GM21447 (cell line): Measurements from ENCODE around the gene SELE.
"Not testable (repeated sequence)": the region's sequence is repeated elsewhere in the genome, so short reads cannot be mapped to it uniquely, and the experiment has no call there.

Experiments
- ATAC-seq: cut with Tn5 transposase; IDR thresholded peaks from one replicate; pipeline ENCODE4 v1.9.1; 2021; ENCODE audit not compliant: unreplicated experiment

The SELE gene

DNA sequence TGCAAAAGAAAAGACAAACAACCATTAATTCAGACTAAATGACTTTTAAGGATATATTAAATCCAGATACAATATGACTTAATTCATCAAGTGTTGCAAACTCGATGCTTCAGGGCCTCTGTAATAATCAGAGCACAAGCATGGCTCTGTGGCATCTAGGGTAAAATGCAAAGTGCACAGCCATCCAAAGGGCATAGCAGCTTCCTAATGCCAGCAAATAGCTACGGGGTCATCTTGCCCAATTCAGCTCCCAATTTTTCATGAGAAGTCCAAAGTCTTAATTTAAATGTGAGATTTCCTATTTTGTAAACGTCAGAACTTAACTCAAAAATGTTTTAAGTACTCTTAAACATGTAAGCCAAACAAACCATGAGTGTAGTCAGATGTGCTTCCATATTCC is 7.9 kb downstream of the SELE start:
- no peak for ATAC-seq

DNA sequence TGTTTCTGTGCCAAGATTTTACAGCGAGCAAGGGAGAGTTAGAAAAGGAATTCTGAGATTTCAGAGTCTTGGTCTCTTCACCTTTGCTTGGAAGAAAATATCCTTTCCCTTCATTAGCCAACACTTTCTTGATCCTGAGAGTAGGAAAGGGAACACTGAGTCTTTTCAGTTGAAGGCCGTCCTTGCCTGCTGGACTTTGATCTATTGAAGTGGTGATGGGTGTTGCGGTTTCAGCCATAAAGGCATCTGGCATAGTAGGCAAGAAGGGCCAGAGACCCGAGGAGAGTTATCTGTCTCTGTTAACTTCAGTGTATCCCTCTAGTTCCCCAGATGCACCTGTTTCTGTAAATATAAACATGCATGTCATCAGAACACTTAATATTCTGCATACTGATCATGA is 9.7 kb downstream of the SELE start:
- no peak for ATAC-seq

- no peak for ATAC-seq
Observed at GRCh38 chr1:169723763-169724162, 10.1 kb downstream of the SELE start.

- ATAC-seq = no peak
Observed at GRCh38 chr1:169722779-169723178, 11.1 kb downstream of the SELE start.

DNA sequence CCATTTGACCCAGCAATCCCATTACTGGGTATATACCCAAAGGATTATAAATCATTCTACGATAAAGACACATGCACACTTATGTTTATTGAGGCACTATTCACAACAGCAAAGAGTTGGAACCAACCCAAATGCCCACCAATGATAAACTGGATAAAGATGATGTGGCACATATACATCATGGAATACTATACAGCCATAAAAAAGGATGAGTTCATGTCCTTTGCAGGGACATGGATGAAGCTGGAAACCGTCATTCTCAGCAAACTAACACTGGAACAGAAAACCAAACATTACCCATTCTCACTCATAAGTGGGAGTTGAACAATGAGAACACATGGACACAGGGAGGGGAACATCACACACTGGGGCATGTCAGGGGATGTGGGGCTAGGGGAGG is 18.8 kb downstream of the SELE start:
- not testable (repeated sequence) for ATAC-seq

DNA sequence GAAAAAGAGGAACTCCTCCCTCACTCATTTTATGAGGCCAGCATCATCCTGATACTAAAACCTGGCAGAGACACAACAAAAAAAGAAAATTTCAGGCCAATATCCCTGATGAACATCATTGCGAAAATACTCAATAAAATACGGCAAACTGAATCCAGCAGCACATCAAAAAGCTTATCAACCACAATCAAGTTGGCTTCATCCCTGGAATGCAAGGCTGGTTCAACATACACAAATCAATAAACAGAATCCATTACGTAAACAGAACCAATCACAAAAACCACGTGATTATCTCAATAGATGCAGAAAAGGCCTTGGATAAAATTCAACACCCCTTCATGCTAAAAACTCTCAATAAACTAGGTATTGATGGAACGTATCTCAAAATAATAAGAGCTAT is 20.8 kb downstream of the SELE start:
- ATAC-seq = not testable (repeated sequence)

GRCh38 chr1:169712309-169712631 is 21.6 kb downstream of the SELE start:
- ATAC-seq = no peak

- peak; percentile 78 for ATAC-seq
Observed at GRCh38 chr1:169711469-169712308, 22.2 kb downstream of the SELE start, which contains the start of gene SELL. Gene SELL, minus strand, starts transcription at chr1:169711620. Its CDS starts 122 bp downstream, at chr1:169711498.

GRCh38 chr1:169708647-169709046 is 25.2 kb downstream of the SELE start:
- ATAC-seq = no peak

DNA sequence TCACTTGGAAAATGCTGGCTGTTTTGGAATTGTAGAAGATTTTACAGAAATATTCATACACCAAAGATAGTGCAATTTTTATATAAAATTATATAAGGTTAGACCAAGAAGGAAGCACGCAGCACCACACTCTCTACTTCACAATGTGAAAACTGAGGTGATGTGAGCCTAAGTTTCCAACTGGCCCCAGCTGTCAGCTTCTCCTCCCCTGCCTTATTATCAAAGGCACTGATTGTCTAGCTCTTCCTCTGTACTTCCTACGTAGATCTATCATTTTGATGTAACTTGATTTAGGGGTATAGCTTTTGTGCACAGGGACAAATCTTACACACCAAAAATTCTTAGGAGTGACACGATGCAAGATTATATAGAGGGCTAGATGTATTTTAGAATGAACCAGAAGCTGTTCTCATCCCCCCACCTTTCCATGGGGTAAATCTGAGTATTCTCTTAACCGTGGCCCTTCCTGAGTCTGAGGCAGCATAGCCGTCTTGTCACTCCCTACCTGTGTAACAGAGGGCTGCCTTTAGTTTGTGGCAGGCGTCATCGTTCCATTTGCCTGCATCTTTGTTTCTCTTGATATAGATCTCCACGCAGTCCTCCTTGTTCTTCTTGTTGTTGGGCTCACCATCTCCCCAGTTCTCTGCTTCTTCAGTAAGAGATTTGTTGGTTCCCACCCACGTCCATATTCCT is 25.8 kb downstream of the SELE start:
- no peak for ATAC-seq

GRCh38 chr1:169704797-169705196 is 29.1 kb downstream of the SELE start:
- no peak for ATAC-seq

DNA sequence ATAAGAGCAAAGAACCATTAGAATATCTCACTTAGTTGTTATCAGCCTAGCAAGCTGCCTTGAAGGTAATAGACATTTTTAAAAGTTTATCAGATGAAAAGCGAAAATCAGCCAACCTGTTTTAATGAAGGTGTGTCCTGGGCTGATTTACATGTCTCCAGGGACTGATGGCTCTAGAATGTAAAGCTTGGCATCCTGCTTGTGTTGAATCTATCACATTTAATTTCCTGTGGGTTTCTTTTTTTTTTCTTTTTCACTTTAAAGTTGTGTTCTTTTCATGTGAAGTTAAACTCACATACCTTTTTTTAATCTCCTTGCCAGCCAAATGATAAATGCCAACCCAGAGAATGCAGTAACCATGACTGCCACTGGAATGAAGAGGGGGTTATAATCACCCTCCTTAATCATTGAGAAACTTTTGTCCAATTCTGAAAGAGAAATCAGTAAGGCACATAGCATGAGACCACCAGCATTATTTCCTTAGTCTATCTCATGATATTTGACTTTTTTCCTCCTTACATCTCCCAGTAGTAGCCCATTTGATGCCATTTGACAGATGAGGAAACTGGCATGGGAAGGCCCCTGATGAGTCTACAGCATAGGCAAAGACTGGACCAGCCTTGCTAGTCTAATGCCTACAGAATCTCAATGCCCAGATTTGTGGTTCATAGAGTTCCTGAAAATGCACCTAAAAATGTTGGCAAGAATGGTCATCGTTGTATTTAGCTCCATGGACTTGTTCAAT is 32.4 kb downstream of the SELE start:
- no peak for ATAC-seq

- ATAC-seq = no peak
Observed at GRCh38 chr1:169699707-169700106, 34.2 kb downstream of the SELE start.

DNA sequence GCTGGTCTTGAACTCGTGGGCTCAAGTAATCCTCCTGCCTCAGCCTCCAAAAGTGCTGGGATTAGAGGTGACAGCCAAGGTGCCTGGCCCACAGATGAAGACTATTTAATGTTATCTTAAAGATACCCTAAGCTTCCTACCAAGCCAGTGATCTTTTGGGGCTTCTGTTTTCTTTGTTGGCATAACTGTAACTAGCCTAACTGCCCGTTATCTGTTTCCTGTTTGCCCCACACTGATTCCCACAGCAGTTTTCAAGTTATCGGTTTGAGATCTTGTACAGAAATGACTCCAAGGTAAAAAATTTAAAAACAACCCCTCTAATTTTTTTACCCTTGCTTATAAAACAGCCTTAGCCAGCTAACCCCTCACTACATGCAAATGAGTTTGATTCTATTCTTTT is 34.9 kb downstream of the SELE start:
- no peak for ATAC-seq

- ATAC-seq = no peak
Observed at GRCh38 chr1:169697755-169698154, 36.1 kb downstream of the SELE start.

DNA sequence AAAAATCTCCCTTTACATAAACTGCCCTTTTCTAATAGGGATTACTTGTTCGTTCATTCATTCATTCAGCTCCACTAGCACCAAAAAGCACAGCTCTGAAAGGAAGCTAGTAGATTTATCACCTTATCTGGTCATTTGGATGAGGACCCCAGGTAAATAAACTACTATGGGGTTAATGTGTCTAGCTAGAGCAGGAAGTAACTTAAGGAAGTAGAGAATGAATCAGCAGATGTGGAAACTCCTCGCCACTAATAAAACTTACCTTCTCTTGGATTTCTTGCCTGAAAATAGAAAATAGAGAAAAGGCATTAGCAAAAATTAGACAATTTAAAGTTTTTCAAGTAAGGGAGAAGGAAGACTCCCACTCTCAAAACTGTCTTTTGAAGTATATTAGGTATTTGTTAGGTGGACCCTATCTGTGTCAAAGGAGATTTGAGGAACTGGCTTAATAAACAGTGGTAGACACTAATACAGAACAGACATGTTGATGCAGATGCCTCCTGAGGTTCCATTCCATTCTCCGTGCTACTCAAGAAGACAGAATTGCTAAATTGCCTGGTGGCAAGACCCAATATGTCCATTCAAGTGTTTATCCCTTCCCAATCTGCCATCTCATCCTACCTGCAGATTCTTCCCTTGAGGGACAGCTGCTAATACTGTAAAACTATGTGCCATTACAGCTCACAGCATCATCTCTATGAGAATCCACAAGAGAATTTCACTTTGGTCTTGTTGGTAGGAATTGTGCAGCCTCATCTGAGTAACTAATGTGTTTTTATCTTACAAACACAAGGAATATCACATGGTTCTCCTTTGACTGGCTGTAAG is 37.4 kb downstream of the SELE start:
- no peak for ATAC-seq

- no peak for ATAC-seq
Observed at GRCh38 chr1:169694304-169695075, 39.4 kb downstream of the SELE start.

DNA sequence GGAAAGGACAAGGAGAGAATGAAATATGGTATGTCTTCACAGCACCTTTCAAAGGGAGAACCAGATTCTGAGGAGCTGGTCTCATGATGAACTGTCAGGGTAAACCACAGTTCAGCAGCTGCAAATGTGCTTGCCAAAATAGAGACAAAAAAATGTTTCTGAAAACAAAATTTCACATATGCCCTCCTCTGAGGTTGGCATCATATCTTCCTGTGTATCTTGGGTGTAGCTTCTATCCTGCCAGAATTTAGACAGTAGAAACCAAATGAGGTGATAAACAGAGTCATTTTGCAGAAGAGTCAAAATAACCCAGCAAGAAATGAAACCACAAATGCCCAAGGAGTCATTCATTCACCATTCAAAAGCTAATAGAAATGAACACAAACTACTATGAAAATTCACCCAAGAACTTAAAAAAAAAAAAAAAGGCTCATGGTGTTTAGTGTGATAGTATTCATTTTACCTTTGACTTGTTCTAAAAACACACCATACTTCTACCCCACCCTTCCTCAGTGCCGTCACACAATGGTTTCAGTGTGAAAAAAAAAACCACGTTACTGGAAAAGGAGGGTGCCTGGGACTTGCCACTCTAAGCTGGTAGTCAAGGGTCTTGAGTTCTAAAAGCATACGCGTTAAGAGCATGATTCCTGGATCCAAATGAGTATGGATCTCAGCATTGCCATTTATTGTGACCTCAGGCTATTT is 41.0 kb downstream of the SELE start:
- peak; percentile 35 for ATAC-seq

DNA sequence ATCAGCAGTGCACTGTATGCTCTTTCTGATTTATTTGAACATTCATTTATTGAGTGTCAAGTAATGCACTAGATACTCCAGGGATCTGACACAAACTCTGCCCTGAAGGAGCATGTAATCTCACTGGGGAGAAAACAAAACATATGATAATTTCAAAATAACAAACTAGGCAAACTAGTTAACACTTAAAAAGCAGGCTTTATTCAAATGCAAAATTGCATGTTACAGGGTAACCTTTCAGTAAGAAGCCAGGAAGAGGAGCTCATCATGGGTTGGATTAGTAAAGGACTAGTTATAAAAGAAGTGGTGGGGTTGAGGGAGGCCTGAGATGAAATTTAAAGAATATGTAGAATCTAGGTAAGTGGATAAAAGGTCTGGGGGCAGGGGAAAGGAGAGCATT is 43.4 kb downstream of the SELE start:
- ATAC-seq = no peak

- ATAC-seq = no peak
Observed at GRCh38 chr1:169689395-169689794, 44.5 kb downstream of the SELE start.
